IMR-90 (cell line): ENCODE results near the gene CRB1. TPM values are rescaled to one million over a fixed set of nuclear protein-coding genes. Genes with fewer than 3 reads are reported as not detected.

Source experiments
- ATAC-seq: fragments of 200-7000 bp; cut with Tn5 transposase; 2 replicates; pipeline ENCODE4 v1.9.1; 2020; ENCODE audit warnings: low read depth, mild to moderate bottlenecking, moderate library complexity
- BruUV-seq: library from RNA; stranded (reverse); fragments of 400-500 nt; replicated peaks from 2 replicates; lab custom pipeline; 2021; lab: Mats Ljungman, UMichigan
- CTCF ChIA-PET: fragments of 300-600 bp; formaldehyde crosslinking; extraction: SDS; loops from one replicate; lab custom pipeline; 2021; ENCODE audit warnings: antibody characterized with exemption; lab: Yijun Ruan, JAX
- POLR2A ChIA-PET: fragments of 300-600 bp; sonication (Branson Sonifier 250); formaldehyde crosslinking; loops from one replicate; lab custom pipeline; 2022; ENCODE audit warnings: antibody characterized with exemption; ENCODE audit not compliant: unreplicated experiment; lab: Charles Lee
- DNase-seq: peaks from one replicate; pipeline ENCODE4 v3.0.0; 2013
- H2AFZ ChIP-seq: replicated peaks from 2 replicates; pipeline ENCODE3; 2013; ENCODE audit warnings: low read length, mild to moderate bottlenecking; ENCODE audit not compliant: poor library complexity
- H2AK5ac ChIP-seq: 2 replicates; pipeline ENCODE4 v1.6.1; 2013; ENCODE audit warnings: low read depth, low read length, inconsistent platforms
- H2AK9ac ChIP-seq: replicated peaks from 2 replicates; pipeline ENCODE3; 2013; ENCODE audit warnings: mild to moderate bottlenecking, low read depth, low read length, moderate library complexity; ENCODE audit not compliant: poor library complexity
- H2BK120ac ChIP-seq: 2 replicates; pipeline ENCODE4 v1.6.1; 2013; ENCODE audit warnings: low read depth, low read length, inconsistent platforms
- H2BK15ac ChIP-seq: 3 replicates; pipeline ENCODE4 v1.6.1; 2013; ENCODE audit warnings: low read depth, low read length, inconsistent platforms
- H2BK20ac ChIP-seq: 2 replicates; pipeline ENCODE4 v1.6.1; 2013; ENCODE audit warnings: low read depth, mild to moderate bottlenecking, inconsistent platforms, low read length, moderate library complexity
- H2BK5ac ChIP-seq: 2 replicates; pipeline ENCODE4 v1.6.1; 2013; ENCODE audit warnings: mild to moderate bottlenecking, low read depth, low read length, inconsistent platforms; ENCODE audit not compliant: poor library complexity, severe bottlenecking
- H3K14ac ChIP-seq: replicated peaks from 2 replicates; pipeline ENCODE4 v1.6.1; 2013; ENCODE audit warnings: low read depth, low read length, inconsistent platforms
- H3K18ac ChIP-seq: 2 replicates; pipeline ENCODE4 v1.6.1; 2013; ENCODE audit warnings: low read depth, low read length, control low read depth
- H3K23ac ChIP-seq: 2 replicates; pipeline ENCODE4 v1.6.1; 2013; ENCODE audit warnings: low read depth, low read length, inconsistent platforms
- H3K27ac ChIP-seq: 2 replicates; pipeline ENCODE4 v1.5.1; 2013; ENCODE audit warnings: mild to moderate bottlenecking, control low read depth, low read length; ENCODE audit not compliant: insufficient read depth
- H3K27me3 ChIP-seq: 2 replicates; pipeline ENCODE4 v1.6.1; 2013; ENCODE audit warnings: low read length; ENCODE audit not compliant: control insufficient read depth, insufficient read depth
- H3K36me3 ChIP-seq: 2 replicates; pipeline ENCODE4 v1.6.1; 2013; ENCODE audit warnings: low read length, mixed read lengths; ENCODE audit not compliant: control insufficient read depth, insufficient read depth
- H3K4ac ChIP-seq: 2 replicates; pipeline ENCODE4 v1.6.1; 2013; ENCODE audit warnings: low read depth, low read length, inconsistent platforms
- H3K4me1 ChIP-seq: 2 replicates; pipeline ENCODE4 v1.6.1; 2013; ENCODE audit warnings: low read length, mixed read lengths; ENCODE audit not compliant: control insufficient read depth, insufficient read depth
- H3K4me2 ChIP-seq: 2 replicates; pipeline ENCODE4 v1.6.1; 2013; ENCODE audit warnings: low read depth, mild to moderate bottlenecking, control low read depth, low read length, moderate library complexity
- H3K4me3 ChIP-seq: 2 replicates; pipeline ENCODE4 v1.5.1; 2013; ENCODE audit warnings: low read depth, mild to moderate bottlenecking, control low read depth, low read length, moderate library complexity; ENCODE audit not compliant: insufficient read depth
- H3K56ac ChIP-seq: 2 replicates; pipeline ENCODE4 v1.6.1; 2013; ENCODE audit warnings: low read length, inconsistent platforms; ENCODE audit not compliant: insufficient read depth; ENCODE audit errors: extremely low read depth
- H3K79me1 ChIP-seq, 2 experiments: 2 replicates each; pipeline ENCODE4 v1.6.1; 2013; ENCODE audit warnings: low read length in 2 of 2, inconsistent platforms in 1 of 2, low read depth in 1 of 2
- H3K9ac ChIP-seq: 2 replicates; pipeline ENCODE4 v1.6.1; 2013; ENCODE audit warnings: low read depth, low read length, control low read depth
- H3K9me1 ChIP-seq: 2 replicates; pipeline ENCODE4 v1.6.1; 2013; ENCODE audit warnings: low read length, inconsistent platforms; ENCODE audit not compliant: insufficient read depth
- H3K9me3 ChIP-seq: 2 replicates; pipeline ENCODE4 v1.6.1; 2013; ENCODE audit warnings: low read length; ENCODE audit not compliant: control insufficient read depth, insufficient read depth
- H4K20me1 ChIP-seq: 2 replicates; pipeline ENCODE4 v1.6.1; 2013; ENCODE audit warnings: low read length, inconsistent platforms; ENCODE audit not compliant: insufficient read depth
- H4K5ac ChIP-seq: 2 replicates; pipeline ENCODE4 v1.6.1; 2013; ENCODE audit warnings: mild to moderate bottlenecking, low read depth, low read length, control low read depth
- H4K8ac ChIP-seq, 2 experiments: 2 replicates each; pipeline ENCODE4 v1.6.1; 2013; ENCODE audit warnings: low read depth in 2 of 2, low read length in 2 of 2, control low read depth in 1 of 2, inconsistent platforms in 1 of 2
- H4K91ac ChIP-seq: 2 replicates; pipeline ENCODE4 v1.6.1; 2013; ENCODE audit warnings: low read depth, low read length, inconsistent platforms; ENCODE audit not compliant: insufficient read depth
- BHLHE40 ChIP-seq: fragments of 150-350 bp; IDR thresholded peaks from 2 replicates; pipeline ENCODE4 v1.6.1; 2016; ENCODE audit warnings: mild to moderate bottlenecking, low read depth, low read length
- CEBPB ChIP-seq: IDR thresholded peaks from 2 replicates; pipeline ENCODE4 v1.6.1; 2012; ENCODE audit warnings: low read depth, low read length, improper control_type of control experiment
- CHD1 ChIP-seq: IDR thresholded peaks from 2 replicates; pipeline ENCODE4 v1.6.1; 2012; ENCODE audit warnings: low read depth, low read length, improper control_type of control experiment
- FOS ChIP-seq: fragments of 150-350 bp; IDR thresholded peaks from 2 replicates; pipeline ENCODE4 v1.6.1; 2016; ENCODE audit warnings: low read depth, low read length
- MAFK ChIP-seq: IDR thresholded peaks from 2 replicates; pipeline ENCODE4 v1.6.1; 2012; ENCODE audit warnings: low read depth, low read length, improper control_type of control experiment
- MAZ ChIP-seq: IDR thresholded peaks from 2 replicates; pipeline ENCODE4 v1.6.1; 2012; ENCODE audit warnings: low read depth, mild to moderate bottlenecking, low read length, improper control_type of control experiment, moderate library complexity, borderline replicate concordance
- MXI1 ChIP-seq: IDR thresholded peaks from 2 replicates; pipeline ENCODE4 v1.6.1; 2012; ENCODE audit warnings: low read depth, mild to moderate bottlenecking, low read length, moderate library complexity, borderline replicate concordance
- NFE2L2 ChIP-seq: fragments of 150-350 bp; IDR thresholded peaks from 2 replicates; pipeline ENCODE4 v1.6.1; 2016; ENCODE audit warnings: low read depth, mild to moderate bottlenecking, low read length
- POLR2A ChIP-seq: IDR thresholded peaks from 2 replicates; pipeline ENCODE4 v1.6.1; 2012; ENCODE audit warnings: mild to moderate bottlenecking, low read depth, low read length
- RAD21 ChIP-seq: IDR thresholded peaks from 2 replicates; pipeline ENCODE4 v1.6.1; 2012; ENCODE audit warnings: low read length, improper control_type of control experiment
- RCOR1 ChIP-seq: IDR thresholded peaks from 2 replicates; pipeline ENCODE4 v1.6.1; 2012; ENCODE audit warnings: mild to moderate bottlenecking, low read length, improper control_type of control experiment; ENCODE audit not compliant: insufficient replicate concordance
- RFX5 ChIP-seq: IDR thresholded peaks from 2 replicates; pipeline ENCODE4 v1.8.0; 2012; ENCODE audit warnings: low read depth, mild to moderate bottlenecking, low read length, moderate library complexity
- SMC3 ChIP-seq: fragments of 150-350 bp; IDR thresholded peaks from 2 replicates; pipeline ENCODE4 v1.6.1; 2016; ENCODE audit warnings: low read depth, mild to moderate bottlenecking, antibody characterized with exemption, low read length, moderate library complexity
- WGBS, 2 experiments: methylation state at CpG; one replicate each; pipeline versions ENCODE4 v1.1.5 to v1.1.7; 2013; ENCODE audit warnings: missing lambda C conversion rate in 2 of 2; ENCODE audit not compliant: insufficient read length in 1 of 2; ENCODE audit errors: extremely low coverage in 2 of 2; 5-methylcytosine and 5-hydroxymethylcytosine counted together
- dilution Hi-C: fragments of 300-500 bp; cut with HindIII; formaldehyde crosslinking; loops from one replicate; pipeline ENCODE4 v1.14.3; 2018; ENCODE audit warnings: low sequenced_read_pairs; ENCODE audit not compliant: unreplicated experiment
- in situ Hi-C: fragments of 300-500 bp; cut with MboI; formaldehyde crosslinking; loops from 3 replicates; pipeline ENCODE4 v1.14.3; 2019; ENCODE audit warnings: low sequenced_read_pairs, inconsistent platforms, mixed read lengths
- intact Hi-C: fragments of 100-400 bp; cut with micrococcal nuclease; formaldehyde crosslinking; loops from 2 replicates; pipeline ENCODE4 v1.10.0; 2022
- polyA plus RNA-seq, 3 experiments: library from polyadenylated mRNA; depleted of rRNA; stranded (reverse); fragments of >200 nt; gene quantifications; 2 replicates each; pipeline ENCODE4 v1.2.3, GENCODE V29; 2012; ENCODE audit warnings: low replicate concordance in 1 of 3
- total RNA-seq: library from RNA; depleted of rRNA; stranded (reverse); fragments of >200 nt; gene quantifications from 2 replicates; pipeline ENCODE4 v1.2.3, GENCODE V29; 2012
- TF ChIP-seq, protein P1 (sequence below): conservative IDR thresholded peaks from 2 replicates; pipeline ENCODE4 v1.5.1; 2012; ENCODE audit warnings: mild to moderate bottlenecking, low read depth, low read length, improper control_type of control experiment
- TF ChIP-seq, protein P2 (sequence below): fragments of 150-350 bp; IDR thresholded peaks from 2 replicates; pipeline ENCODE4 v1.6.1; 2017; ENCODE audit warnings: mild to moderate bottlenecking, antibody characterized with exemption, low read length, low read depth
- TF ChIP-seq, protein P3 (sequence below): fragments of 150-350 bp; IDR thresholded peaks from 2 replicates; pipeline ENCODE4 v1.6.1; 2016; ENCODE audit warnings: low read depth, mild to moderate bottlenecking, low read length, moderate library complexity, borderline replicate concordance

The CRB1 gene
- total and polyA plus RNA-seq, 2 of the 4 experiments (the other 2 are of a cell fraction), result not detected

DNA sequence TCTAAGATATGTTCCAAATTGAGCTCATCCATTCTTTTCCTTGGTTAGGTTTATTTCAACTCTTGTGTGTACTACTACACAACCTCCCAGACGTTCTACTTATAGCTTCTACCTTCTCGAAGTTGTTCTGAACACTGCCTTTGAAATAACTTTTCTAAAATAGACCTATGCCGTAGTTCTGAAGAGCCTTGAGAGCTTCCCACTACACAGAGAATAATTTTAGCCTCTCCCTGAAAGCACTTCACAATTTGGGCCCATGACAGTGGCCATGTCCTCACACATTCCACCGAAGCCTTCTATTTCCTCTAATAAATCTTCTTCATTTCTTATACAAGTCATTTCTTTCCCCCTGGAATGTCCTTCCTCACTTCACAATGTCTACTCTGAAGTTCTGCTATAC lies 62.2 kb downstream of the CRB1 start:
- Histone ChIP-seq H3K4me2 (no peak overlapping the region), H2AK5ac (no peak overlapping the region), H3K79me1 (no peaks in the 10 kb centered on the region), H3K4me1 (no peaks in the 10 kb centered on the region), H3K14ac (no peak overlapping the region), H2BK15ac (no peak overlapping the region), H3K4ac (no peak overlapping the region), H2AFZ (no peak overlapping the region), H3K27me3 (peaks cover 6% of the 10 kb centered on the region), H4K8ac (no peak overlapping the region), H3K4me3 (no peak overlapping the region), H3K56ac (no peak overlapping the region), H3K9ac (no peak overlapping the region), H3K36me3 (no peaks in the 10 kb centered on the region), H4K5ac (no peak overlapping the region), H2AK9ac (no peak overlapping the region), H3K9me3 (no peaks in the 10 kb centered on the region), H3K18ac (no peak overlapping the region), H3K9me1 (no peaks in the 10 kb centered on the region), H2BK120ac (no peak overlapping the region), H4K20me1 (no peaks in the 10 kb centered on the region), H4K91ac (no peak overlapping the region), H2BK20ac (no peak overlapping the region), H3K27ac (no peak overlapping the region), H3K23ac (no peak overlapping the region), H2BK5ac (no peak overlapping the region)
- TF ChIP-seq MAFK (no peak), CHD1 (no peak), SMC3 (no peak), RCOR1 (no peak), RAD21 (no peak), FOS (no peak), POLR2A (no peak), RFX5 (no peak), MAZ (no peak), NFE2L2 (no peak), CEBPB (no peak), BHLHE40 (no peak), MXI1 (no peak)
- TF ChIP-seq, protein P1, sequence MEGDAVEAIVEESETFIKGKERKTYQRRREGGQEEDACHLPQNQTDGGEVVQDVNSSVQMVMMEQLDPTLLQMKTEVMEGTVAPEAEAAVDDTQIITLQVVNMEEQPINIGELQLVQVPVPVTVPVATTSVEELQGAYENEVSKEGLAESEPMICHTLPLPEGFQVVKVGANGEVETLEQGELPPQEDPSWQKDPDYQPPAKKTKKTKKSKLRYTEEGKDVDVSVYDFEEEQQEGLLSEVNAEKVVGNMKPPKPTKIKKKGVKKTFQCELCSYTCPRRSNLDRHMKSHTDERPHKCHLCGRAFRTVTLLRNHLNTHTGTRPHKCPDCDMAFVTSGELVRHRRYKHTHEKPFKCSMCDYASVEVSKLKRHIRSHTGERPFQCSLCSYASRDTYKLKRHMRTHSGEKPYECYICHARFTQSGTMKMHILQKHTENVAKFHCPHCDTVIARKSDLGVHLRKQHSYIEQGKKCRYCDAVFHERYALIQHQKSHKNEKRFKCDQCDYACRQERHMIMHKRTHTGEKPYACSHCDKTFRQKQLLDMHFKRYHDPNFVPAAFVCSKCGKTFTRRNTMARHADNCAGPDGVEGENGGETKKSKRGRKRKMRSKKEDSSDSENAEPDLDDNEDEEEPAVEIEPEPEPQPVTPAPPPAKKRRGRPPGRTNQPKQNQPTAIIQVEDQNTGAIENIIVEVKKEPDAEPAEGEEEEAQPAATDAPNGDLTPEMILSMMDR, result no peak
- TF ChIP-seq, protein P2, sequence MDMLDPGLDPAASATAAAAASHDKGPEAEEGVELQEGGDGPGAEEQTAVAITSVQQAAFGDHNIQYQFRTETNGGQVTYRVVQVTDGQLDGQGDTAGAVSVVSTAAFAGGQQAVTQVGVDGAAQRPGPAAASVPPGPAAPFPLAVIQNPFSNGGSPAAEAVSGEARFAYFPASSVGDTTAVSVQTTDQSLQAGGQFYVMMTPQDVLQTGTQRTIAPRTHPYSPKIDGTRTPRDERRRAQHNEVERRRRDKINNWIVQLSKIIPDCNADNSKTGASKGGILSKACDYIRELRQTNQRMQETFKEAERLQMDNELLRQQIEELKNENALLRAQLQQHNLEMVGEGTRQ, result no peak
- TF ChIP-seq, protein P3, sequence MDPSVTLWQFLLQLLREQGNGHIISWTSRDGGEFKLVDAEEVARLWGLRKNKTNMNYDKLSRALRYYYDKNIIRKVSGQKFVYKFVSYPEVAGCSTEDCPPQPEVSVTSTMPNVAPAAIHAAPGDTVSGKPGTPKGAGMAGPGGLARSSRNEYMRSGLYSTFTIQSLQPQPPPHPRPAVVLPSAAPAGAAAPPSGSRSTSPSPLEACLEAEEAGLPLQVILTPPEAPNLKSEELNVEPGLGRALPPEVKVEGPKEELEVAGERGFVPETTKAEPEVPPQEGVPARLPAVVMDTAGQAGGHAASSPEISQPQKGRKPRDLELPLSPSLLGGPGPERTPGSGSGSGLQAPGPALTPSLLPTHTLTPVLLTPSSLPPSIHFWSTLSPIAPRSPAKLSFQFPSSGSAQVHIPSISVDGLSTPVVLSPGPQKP, result no peak
- ChIA-PET POLR2A (no interaction called here), CTCF (interaction anchor here (0.9 kb wide), 1 partner anchor 12 kb away, joined by 3 read pairs; no protein-coding TSS in a partner anchor)
- no TSS peak for BruUV-seq
- DNase-seq (no peak), ATAC-seq (no peak)
- in situ Hi-C loops, result no loop called here
- dilution Hi-C loops, result no loop called here
- intact Hi-C loops, result no loop called here
- WGBS, 2 experiments, result 93% methylated on average over 3 of the region's 4 CpGs; no CpG with 5 or more reads in 1 of the 2 experiments
